PC-3 (cell line): ENCODE data around the gene SLC38A8.

Experiments
- EZH2 ChIP-seq: fragments of 300-600 bp; sonication (generic); IDR thresholded peaks from one replicate; pipeline ENCODE4 v1.6.1; 2017; ENCODE audit warnings: antibody characterized with exemption, mild to moderate bottlenecking, low read length; ENCODE audit not compliant: unreplicated experiment
- EZH2phosphoT487 ChIP-seq: fragments of 300-600 bp; sonication (generic); IDR thresholded peaks from 2 replicates; pipeline ENCODE4 v1.6.1; 2018; ENCODE audit warnings: mild to moderate bottlenecking, antibody characterized with exemption, low read length, borderline replicate concordance
- TF ChIP-seq, protein P1 (sequence below): fragments of 300-600 bp; sonication (generic); conservative IDR thresholded peaks from 2 replicates; pipeline ENCODE4 v1.5.1; 2017; ENCODE audit warnings: antibody characterized with exemption, low read depth, mild to moderate bottlenecking, low read length

DNA sequence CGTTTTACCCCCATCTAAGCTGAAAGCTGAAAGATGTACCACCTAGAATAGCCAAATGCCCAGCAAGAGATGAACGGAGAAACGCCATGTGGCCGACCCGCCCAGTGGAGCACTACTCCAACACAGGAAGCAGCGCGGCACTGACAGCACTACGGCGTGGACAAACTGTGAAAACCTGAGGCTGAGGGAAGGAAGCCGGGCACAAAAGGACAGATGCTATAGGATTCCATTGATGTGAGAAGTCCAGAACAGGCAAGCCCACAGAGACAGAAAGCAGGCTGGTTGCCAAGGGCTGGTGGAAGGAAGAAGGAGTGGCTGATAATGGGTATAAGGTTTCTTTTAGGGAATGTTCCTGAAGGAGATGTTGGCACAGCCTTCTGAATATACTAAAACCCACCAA, 29.4 kb upstream of the SLC38A8 start:
- TF ChIP-seq, protein P1, sequence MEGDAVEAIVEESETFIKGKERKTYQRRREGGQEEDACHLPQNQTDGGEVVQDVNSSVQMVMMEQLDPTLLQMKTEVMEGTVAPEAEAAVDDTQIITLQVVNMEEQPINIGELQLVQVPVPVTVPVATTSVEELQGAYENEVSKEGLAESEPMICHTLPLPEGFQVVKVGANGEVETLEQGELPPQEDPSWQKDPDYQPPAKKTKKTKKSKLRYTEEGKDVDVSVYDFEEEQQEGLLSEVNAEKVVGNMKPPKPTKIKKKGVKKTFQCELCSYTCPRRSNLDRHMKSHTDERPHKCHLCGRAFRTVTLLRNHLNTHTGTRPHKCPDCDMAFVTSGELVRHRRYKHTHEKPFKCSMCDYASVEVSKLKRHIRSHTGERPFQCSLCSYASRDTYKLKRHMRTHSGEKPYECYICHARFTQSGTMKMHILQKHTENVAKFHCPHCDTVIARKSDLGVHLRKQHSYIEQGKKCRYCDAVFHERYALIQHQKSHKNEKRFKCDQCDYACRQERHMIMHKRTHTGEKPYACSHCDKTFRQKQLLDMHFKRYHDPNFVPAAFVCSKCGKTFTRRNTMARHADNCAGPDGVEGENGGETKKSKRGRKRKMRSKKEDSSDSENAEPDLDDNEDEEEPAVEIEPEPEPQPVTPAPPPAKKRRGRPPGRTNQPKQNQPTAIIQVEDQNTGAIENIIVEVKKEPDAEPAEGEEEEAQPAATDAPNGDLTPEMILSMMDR, result no peak
- TF ChIP-seq EZH2 (no peak), EZH2phosphoT487 (no peak)
